HepG2 (cell line): ENCODE data around the gene GANC. TPM values are rescaled to one million over a fixed set of nuclear protein-coding genes. Genes with fewer than 3 reads are reported as not detected.

Experiments used
- ARNT ChIP-seq: fragments of 450-650 bp; IDR thresholded peaks from 2 replicates; pipeline ENCODE4 v1.6.1; 2017
- HNF1B ChIP-seq: sonication (generic); formaldehyde crosslinking; IDR thresholded peaks from 2 replicates; pipeline ENCODE4 v1.5.1; 2020; ENCODE audit warnings: mild to moderate bottlenecking, moderate library complexity, missing genetic modification reagents
- JARID2 ChIP-seq: sonication (generic); formaldehyde crosslinking; IDR thresholded peaks from 2 replicates; pipeline ENCODE4 v1.8.1; 2023; ENCODE audit warnings: missing genetic modification reagents, inconsistent platforms; ENCODE audit not compliant: insufficient replicate concordance
- KLF12 ChIP-seq: sonication (generic); formaldehyde crosslinking; IDR thresholded peaks from 2 replicates; pipeline ENCODE4 v1.4.0; 2020; ENCODE audit warnings: missing genetic modification reagents, borderline replicate concordance
- ZBTB46 ChIP-seq: sonication (generic); formaldehyde crosslinking; IDR thresholded peaks from 2 replicates; pipeline ENCODE4 v1.4.0; 2020; ENCODE audit warnings: mild to moderate bottlenecking, missing genetic modification reagents, borderline replicate concordance
- polyA plus RNA-seq, 8 experiments: library from polyadenylated mRNA; depleted of rRNA in 3 of 8; stranded (reverse) in 7 of 8; unstranded in 1 of 8; fragments of >200 nt; fragmentation: Illumina TruSeq in 4 of 8; extraction: Trizol in 4 of 8; gene quantifications; 2 replicates each; pipeline versions ENCODE4 v1.2.1 to v1.2.3, GENCODE V29; 2011 to 2016; ENCODE audit warnings: low read depth in 4 of 8, missing spikeins in 1 of 8, mixed read lengths in 1 of 8; ENCODE audit not compliant: insufficient read depth in 1 of 8
- total RNA-seq, 5 experiments: library from RNA; depleted of rRNA; stranded (reverse); fragments of >200 nt; fragmentation: Illumina TruSeq; extraction: Trizol; gene quantifications; 2 replicates each; pipeline ENCODE4 v1.2.3, GENCODE V29; 2016; ENCODE audit warnings: low read depth in 1 of 5
- TF ChIP-seq, protein P1 (sequence below): sonication (generic); formaldehyde crosslinking; IDR thresholded peaks from 2 replicates; pipeline ENCODE4 v1.4.0; 2020; ENCODE audit warnings: missing genetic modification reagents, mild to moderate bottlenecking, borderline replicate concordance
- TF ChIP-seq, protein P2 (sequence below): sonication (generic); formaldehyde crosslinking; conservative IDR thresholded peaks from 2 replicates; pipeline ENCODE4 v1.8.1; 2023; ENCODE audit warnings: missing genetic modification reagents

The GANC gene
- total and polyA plus RNA-seq, 2 of the 13 experiments (the other 11 are each of a cell fraction or from before 2014, with no cell fraction given) = 17.0 to 21.0 TPM

DNA sequence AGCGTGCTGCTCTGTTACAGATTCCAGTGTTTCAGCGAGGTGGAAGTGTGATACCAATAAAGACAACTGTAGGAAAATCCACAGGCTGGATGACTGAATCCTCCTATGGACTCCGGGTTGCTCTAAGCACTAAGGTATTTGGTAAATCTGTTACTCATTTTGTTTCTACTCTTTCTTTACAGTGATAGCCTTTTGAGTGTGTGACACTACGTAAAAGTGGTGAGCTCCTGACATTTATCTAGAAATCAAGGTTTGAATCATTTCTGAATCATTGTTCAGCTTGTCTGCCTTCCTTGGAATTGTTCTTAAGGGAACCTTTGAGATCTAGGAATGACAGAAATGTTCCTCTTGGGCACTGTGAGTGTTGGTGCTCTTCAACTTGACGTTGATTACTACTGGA, 75.1 kb downstream of the GANC start (continued):
- no peak for TF ChIP-seq JARID2 (CRISPR knock-in tag)
- TF ChIP-seq ZBTB46 (CRISPR knock-in tag) = no peak
- TF ChIP-seq, protein P1, sequence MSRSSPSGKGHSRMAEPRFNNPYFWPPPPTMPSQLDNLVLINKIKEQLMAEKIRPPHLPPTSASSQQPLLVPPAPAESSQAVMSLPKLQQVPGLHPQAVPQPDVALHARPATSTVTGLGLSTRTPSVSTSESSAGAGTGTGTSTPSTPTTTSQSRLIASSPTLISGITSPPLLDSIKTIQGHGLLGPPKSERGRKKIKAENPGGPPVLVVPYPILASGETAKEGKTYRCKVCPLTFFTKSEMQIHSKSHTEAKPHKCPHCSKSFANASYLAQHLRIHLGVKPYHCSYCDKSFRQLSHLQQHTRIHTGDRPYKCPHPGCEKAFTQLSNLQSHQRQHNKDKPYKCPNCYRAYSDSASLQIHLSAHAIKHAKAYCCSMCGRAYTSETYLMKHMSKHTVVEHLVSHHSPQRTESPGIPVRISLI = no peak
- TF ChIP-seq, protein P2, sequence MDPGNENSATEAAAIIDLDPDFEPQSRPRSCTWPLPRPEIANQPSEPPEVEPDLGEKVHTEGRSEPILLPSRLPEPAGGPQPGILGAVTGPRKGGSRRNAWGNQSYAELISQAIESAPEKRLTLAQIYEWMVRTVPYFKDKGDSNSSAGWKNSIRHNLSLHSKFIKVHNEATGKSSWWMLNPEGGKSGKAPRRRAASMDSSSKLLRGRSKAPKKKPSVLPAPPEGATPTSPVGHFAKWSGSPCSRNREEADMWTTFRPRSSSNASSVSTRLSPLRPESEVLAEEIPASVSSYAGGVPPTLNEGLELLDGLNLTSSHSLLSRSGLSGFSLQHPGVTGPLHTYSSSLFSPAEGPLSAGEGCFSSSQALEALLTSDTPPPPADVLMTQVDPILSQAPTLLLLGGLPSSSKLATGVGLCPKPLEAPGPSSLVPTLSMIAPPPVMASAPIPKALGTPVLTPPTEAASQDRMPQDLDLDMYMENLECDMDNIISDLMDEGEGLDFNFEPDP (CRISPR knock-in tag) = no peak
- no peak for TF ChIP-seq ARNT
- TF ChIP-seq HNF1B = no peak
- TF ChIP-seq KLF12 (CRISPR knock-in tag) = no peak
- TF ChIP-seq, all 625 proteins: peak for 0
